NK-92 treated with Interleukin-12 subunit alpha and Interleukin-12 subunit beta, amount 100 ng/mL, for 24 hours (cell line): Measurements from ENCODE around the gene BAG1.
A peak's percentile ranks its signal among the peaks of the same experiment; 100 is the strongest.

Experiments
- DNase-seq: peaks from one replicate; lab custom pipeline; 2025; lab: John Stamatoyannopoulos, UW

BAG1 gene

DNA sequence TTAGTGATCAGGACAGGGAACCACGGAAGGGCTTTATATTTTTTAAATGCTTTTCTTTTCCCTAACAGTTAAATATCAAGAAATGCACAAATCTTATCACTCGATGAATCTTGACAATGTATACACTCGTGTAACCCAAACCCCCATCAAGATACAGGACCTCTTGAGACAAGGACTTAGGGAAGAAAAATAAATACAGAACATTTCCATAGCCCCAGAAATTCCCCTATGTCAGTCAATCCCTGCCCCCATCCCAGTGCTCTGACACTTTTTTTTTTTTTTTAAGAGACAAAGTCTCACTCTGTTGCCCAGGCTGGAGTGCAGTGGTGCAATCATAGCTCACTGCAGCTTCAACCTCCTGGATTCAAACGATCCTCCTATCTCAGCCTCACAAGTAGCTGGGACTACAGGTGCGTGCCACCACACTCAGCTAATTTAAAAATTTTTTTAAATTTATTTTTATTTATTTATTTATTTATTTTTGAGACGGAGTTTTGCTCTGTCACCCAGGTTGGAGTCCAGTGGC, 21.8 kb downstream of the BAG1 start:
- DNase-seq: no peak

DNA sequence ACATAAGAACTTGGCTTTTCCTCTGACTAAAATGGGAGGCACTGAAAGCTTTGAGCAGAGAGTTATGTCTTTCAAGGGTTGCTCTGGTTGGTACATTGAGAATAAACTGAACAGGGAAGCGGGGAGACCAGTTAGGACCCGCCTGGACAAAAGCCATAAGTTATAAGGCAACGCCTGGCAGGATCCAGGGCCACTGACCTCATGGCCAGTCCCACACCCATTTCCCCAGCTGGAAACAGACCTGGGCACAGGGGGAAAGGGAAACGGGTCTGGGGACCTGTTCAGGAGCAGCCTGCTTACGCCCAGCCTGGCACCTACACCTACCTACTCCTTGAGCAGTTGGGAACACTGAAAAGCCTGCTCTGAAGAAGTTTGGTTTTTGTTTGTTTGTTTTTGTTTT, 23.2 kb downstream of the BAG1 start:
- no peak for DNase-seq

DNA sequence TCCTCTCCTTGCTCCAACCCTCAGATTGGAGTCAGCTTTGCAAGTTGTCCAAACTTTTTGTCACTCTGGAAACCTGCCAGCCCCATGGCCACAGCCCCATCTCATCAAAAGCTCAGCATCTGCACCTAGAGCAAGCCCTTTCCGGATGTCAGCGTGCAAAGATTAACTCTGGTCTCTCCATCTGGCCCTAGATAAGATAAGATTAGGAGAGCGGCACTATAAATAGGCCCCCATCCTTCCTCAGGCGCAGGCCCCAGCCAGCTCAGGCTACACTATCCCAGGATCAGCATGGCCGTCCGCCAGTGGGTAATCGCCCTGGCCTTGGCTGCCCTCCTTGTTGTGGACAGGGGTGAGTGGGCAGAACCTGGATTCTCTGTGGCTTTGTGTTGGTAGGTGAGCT, 24.6 kb downstream of the BAG1 start, which contains the start of gene SPINK4:
Gene SPINK4, plus strand, starts transcription at position 247 of the 400 bp plus-strand sequence. Its CDS starts 42 bp downstream, at position 289.
- no peak for DNase-seq

DNA sequence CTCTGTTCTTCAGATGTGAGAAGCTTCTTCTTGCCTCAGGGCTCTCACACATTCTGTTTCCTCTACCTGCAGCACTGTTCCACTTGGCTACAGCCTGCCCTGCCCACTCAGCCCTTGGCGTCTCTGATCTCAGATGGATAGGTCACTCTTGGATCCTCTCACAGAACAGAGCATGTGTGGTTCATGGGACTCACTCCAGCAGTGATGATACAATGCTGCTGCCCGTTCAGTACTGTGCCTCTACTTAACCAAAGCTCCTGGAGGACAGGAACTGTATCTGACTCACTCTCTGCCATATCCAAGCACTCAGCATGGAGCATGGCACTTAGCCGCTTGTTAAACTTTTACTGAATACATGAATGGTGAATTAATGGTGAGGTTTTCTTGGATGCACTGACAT, 27.9 kb downstream of the BAG1 start:
- DNase-seq: no peak

DNA sequence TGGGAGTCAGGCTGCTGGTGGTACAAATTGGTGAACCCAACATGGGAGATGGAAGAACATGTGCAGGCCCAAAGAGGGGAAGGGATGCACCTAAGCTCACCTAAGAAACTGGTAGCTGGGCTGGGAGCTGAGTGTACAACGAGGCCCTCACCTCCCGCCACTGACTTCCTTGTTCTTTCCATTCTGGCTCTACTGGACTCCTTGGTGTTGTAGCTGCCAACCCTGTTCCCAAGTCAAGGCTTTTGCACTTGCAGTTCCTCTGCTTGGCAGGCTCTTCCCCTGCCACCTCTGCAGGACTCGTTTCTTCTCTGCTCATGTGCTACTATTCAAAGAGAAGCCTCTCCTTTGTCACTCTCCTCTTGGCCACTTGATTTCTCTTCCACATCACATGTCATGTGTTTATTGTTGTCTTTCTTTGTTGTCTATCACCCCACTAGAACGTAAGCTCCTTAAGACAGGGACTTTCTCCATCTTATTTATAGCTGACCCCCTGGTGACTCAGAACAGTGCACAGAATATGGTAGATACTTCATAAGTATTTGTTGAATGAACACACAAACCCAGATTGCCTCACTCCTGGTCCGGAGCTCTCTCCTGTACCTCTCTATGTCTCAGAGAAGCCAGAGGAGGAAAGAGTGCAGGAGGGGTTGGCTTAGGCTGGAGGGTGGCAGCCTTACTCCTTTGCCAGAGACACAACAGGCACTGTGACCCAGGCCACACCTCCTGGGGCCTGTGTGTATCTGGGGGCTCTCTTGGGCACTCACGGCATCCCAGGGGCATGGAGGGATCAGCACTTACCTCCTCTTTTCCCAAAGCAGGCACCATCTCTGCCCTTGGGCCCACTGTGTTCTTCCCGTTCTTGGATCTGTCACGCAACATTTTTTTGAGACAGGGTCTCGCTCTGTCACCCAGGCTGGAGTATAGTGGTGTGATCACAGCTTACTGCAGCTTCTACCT, 29.7 kb downstream of the BAG1 start:
- no peak for DNase-seq

DNA sequence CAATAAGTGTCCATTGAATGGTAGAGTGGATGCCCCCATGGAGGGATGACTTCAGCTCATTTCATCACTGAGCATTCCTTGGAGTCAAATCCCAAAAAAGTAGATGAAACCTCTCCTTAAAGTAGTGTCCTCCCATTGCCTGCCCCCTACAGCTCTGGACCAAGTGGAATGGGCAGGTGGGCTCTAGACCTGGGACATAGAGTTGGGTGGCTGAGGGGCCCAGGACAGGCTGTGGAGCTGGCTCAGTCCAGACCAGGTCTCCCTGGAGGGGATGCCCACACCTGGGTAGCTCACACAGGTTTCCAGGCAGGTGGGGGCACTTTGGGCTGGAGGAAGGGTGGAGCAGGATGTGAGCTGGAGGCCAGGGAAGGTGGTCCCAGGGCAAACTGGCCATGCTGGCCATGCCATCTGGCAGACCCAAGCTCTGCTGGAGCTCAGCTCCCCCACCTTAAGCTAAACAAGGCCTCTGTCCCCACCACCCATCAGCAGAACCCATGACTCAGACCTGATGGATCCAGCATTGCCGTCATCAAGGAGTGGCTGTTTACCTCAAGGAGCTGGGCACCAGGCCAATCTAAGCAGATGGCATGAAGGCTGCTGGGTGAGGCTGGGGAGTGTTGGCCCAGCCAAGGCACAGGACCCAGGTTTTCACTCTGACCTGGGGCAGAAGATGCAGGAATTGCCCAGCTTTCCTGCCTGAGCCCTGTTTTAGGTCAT, 30.7 kb downstream of the BAG1 start:
- no peak for DNase-seq

DNA sequence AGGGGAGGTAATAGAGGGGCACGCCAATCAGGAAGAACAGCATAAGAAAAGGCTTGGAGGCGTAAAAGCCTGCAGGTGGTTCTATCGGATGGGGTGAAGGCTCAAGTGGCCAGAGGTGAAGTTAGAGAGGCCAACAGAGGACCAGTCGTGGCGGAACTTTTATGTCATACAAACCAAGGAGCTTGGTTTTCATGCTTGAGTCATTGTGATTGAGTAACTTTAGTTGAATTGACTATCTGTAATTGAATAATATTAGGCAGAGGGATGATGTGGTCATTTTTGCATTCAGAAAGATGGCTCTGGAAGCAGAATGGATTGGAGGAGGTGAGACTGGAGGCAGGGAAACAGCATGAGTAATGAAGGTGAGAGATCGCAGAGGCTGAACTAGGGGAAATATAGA, 31.7 kb downstream of the BAG1 start:
- no peak for DNase-seq

DNA sequence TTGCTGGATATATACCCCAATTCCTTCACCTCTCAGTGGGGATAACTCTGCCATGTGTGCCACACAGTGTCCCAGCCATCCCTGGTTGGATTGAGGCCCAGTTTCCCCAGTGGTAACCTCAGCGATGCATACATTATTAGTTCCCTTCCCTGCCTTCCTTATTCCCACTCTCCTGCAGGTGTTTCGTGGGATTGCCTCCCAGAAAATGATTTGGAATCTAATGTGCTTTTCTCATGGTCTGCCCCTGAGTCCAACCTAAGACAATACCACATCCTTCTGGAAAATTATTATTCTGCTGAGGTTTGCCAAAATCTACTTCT, 32.9 kb downstream of the BAG1 start:
- DNase-seq: no peak

DNA sequence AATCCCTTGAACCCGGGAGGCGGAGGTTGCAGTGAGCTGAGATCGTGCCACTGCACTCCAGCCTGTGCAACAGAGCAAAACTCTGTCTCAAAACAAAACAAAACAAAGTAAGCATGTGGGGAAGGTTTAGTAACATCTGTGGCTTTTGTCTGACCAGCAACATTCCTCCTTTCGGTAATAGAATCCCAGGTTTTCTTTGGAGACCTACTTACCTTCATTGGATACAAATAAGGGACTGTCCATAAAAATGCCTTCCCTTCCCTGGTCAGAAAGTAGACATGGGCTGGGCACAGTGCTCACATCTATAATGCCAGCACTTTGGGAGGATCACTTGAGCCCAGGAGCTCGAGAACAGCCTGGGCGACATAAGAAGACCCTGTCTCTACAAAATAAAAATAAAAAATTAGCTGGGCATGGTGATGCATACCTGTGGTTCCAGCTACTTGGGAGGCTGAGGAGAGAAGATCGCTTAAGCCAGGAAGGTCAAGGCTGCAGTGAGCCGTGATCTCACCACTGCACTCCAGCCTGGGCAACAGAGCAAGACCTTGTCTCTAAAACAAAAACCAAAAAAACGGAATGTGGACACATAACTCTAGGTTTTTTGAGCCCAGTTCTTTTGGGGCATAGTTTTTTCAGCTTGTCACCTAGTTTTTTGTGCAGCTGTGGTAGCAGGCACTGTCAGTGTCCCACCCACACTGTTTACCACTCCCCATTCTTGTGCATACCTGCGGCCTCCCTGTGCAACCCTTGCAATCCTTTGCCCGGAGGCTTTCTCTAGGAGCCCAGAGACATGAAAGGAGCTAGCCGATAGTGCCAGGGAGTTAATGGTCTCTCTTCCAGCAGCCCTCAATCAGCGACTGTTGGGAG, 33.5 kb downstream of the BAG1 start:
- no peak for DNase-seq

DNA sequence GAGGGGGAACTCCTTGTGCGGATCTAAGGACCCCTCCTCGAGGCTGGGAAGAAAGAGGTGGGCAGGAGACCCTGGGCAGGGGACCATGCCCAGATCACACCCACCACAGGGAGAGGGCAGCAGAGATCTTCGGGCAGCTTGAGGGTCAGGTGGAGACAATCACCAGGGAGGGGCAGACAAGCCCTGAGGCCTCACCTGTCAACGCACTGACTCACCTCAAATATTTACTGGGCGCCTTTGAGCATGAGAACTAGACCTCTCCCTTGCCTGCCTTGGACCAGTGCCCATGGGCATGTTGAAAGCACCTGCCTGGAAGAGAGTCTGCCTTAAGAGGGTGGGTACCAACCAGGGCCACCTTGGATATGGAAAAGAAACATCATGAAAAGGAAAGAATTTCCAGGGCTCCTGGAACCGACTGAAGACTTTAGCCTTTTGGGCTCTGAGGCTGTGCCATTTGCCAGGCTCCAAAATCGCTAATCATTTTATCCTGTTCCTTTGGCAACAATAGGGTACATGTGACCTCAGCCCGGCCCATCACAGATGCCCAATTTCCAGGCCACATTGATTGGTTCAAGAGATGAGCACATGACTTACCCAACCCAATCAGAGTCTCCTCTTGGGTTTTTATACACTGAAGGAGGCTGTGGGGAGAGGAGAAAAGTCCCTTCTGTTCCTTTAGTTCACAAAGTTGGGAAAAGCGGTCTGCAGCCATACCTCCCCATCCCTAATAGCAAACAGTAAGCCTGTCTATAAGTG, 35.0 kb downstream of the BAG1 start:
- DNase-seq: no peak

DNA sequence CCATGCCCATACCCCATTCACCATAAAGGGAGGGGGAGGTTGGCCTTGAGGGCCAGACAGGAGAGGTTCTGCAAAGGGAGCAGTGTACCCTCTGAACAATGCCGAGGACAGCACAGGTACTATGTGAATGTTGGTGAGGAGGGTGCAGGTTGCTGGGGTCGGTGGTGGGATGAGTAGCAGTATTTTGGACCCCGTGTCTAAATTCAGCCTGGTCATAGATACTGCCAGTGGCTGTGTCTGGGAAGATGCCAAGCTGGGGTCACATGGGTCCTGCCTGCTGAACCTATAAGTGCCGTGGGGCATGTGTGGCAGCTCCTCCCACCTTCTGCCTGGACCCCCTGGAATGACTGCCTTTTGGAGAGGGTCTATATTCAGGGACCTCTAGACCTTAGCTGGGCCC, 35.9 kb downstream of the BAG1 start:
- no peak for DNase-seq

DNA sequence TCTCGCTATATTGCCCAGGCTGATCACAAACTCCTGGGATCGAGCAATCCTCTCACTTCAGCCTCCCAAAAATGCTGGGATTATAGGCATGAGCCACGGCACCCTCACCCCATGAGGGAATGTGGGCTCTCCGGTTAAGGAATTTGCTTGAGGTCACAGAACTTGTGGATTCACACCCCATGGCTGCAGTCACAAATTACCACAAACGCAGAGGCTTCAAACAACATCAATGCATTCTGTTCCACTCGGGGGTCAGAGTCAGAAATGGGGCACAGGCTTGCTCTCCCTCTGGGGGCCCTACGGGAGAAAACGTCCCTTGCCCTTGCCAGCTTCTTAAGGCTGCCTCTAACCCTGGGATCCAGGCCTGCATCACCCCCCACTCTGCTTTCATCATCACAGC, 36.8 kb downstream of the BAG1 start:
- no peak for DNase-seq

DNA sequence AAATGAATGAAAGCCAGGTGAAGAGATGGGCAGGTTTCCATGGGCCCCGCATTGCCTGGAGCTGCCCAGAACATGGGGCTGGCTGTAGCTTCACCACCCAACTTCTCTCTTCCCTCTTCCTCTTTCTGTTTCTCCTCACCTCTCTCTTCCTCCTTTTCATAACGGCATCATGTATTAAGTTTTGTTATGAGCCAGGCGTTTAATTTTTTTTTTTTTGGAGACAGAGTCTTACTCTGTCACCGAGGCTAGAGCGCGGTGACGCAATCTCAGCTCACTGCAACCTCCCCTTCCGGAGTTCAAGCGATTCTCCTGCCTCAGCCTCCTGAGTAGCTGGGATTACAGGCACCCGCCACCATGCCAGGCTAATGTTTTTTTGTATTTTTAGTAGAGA, 37.5 kb downstream of the BAG1 start:
- no peak for DNase-seq

DNA sequence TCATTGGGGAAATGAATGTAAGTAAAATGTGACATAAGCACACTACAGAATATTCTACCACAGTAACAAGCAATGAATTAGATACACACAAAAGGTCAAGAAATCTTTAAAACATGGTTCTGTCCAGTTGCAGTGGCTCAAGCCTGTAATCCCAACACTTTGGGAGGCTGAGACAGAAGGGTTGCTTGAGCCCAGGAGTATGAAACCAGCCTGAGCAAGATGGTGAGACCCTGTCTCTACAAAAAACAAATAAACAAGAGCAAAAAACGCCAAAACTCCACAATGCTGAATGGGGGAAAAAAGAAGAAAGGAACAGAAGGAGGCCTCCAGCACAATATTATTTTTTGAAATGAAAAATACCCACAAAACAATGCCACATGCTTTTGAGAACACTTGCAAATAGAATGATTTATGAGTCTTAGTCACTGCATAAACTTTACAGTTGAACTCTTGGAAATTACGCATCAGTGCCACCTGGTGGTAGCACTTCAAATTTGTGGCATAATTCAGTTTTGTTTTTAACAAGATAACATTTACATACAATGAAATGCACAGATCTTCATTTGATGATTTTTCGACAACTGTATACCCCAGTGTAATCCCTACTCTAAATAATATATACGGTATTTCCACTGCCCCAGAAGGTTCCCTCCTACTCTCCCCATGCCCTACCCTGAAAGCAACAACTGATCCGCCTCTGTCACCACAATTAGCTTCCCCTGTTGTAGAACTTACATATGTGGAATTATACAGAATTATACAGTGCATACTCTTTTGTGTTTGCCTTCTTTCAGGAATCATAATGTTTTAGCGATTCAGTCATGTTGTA, 39.0 kb downstream of the BAG1 start:
- peak; percentile 11 for DNase-seq

DNA sequence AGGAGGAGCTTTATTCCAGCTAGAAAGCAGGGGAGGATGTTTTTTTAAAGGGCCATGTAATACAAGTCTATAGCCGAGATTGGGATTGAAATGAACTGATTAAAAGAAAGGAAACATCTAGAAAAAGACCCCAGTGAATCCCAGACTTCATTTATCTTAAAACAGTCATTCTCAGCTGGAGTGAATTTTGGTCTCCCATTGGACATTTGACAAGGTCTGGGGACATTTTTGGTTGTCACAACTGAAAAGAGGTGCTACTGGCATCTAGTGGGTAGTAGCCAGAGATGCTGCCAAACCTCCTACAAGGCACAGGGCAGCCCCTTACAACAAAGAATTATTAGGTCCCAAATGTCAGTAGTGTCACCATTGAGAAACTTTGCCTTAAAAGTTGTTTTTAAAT, 40.8 kb downstream of the BAG1 start:
- no peak for DNase-seq

DNA sequence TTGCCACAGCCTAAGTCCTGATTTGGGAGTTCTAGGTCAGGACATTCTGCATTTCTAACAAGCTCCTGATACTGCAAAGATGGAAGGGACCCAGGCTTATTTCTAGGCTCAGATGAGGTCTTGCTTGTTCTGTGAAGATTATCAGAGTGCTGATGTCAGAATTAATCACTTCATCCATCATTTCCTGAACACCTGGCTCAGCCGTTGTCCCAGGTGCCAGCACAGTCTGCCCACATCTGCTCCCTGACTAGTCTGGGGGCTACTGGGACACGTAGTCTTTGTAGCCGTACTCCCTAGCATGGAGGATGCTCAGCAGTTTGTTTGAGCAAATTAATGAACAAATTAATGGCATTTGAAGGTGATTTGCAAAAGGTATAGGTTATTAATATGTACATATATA, 42.5 kb downstream of the BAG1 start:
- DNase-seq: no peak

DNA sequence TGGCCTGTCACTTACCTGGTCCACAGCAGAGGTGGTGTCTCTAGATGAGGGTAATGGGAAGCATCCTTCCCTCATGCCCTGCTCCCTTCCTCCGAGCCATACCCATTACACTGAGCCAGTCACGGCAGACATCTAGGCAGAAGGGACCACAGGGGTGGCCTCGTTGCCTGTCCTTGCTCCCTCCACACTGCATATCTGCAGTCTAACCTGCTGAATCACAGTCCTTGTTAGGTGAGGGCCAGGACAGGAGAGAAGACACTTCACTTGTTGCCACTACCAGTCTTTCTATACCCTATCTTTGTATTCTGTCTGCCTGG, 43.0 kb downstream of the BAG1 start:
- DNase-seq: no peak

DNA sequence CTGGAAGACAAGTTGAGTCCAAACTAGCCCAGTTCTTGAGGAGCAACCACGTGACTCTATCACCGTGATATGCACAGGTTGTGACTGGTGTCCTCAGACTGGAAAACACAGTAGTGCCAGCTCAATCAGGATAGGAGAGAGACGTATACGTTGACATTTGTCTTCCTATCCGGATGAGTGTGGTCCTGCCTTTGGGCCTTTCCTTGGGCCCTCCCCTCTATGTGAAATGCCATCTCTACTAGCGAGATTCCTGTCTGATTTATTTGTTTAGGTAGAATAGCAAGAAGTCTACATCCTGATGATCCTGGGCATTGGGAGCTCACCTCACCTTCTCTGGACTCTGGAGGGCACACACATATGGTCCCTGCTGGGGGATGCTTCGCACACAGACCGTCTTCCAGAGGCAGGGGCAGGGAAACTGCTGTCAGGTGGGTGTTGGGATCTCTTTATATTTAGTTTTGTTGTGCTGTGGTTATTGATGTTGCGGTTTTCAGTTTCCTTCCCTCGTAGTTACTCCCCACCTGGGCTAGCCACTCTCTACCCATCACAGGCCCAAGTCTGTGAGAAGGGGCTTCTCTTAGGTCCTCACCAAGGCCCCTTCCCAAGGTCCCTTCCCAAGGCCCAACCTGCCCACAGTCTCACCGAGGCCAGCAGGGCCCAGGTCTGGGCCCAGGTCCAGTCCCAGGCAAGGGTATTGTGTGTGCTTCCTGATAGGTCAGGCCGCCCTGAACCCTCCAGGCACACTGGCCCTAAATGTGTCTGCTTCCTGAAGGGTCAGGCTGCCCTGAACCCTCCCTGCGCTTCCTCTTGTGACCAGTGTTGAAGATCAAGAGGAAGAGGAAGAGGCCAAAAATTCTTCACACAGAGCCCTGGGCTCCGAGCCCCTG, 43.6 kb downstream of the BAG1 start:
- DNase-seq: no peak

DNA sequence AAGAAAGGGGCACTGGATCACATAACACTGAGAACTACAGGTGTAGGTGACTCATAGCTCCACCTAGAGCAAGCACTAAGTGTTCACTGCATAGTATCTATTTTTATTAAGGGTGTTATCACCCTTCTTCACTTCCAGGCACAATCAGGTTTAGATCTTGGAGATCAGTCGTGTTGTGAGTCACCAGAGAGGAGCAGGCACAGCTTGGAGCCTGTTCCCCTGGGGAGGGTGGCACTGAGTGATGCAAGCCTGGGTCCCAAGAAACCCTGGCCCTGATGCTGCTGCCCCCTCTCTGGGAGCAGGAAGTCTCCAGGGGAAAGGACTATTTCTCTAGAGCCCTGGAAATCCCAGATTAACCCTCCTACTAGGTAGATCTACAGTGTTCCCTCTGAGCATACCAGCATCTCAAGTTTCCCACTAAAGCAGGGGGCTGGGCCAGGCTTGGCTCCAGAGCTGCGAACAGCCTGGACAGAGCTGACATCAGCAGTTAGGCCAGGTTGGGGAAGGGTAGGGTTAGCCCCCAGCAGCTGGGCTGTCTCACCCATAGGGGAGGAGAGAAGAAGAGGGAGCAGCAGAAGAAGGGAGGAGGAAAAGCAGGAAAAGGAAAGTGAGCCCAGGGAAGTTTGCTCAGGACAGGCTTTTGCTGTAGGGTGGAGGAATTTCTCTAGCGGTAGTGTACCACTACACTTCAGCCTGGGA, 52.7 kb downstream of the BAG1 start:
- DNase-seq: no peak
